MCF 10A (cell line): ENCODE measurements around the gene CAMTA1. TPM values are rescaled to one million over a fixed set of nuclear protein-coding genes. Genes with fewer than 3 reads are reported as not detected.

ENCODE experiments used
- BruUV-seq: library from RNA; stranded (reverse); fragments of 400-500 nt; replicated peaks from 2 replicates; lab custom pipeline; 2021; lab: Mats Ljungman, UMichigan
- CTCF ChIA-PET: fragments of 300-600 bp; sonication (Branson Sonifier 250); formaldehyde crosslinking; extraction: SDS; loops from one replicate; lab custom pipeline; 2021; ENCODE audit warnings: antibody characterized with exemption, inconsistent platforms; lab: Yijun Ruan, JAX
- POLR2A ChIA-PET: fragments of 300-600, 350-650 bp; sonication (Branson Sonifier 250); formaldehyde crosslinking; extraction: SDS; loops from one replicate; lab custom pipeline; 2020; ENCODE audit warnings: antibody characterized with exemption, inconsistent platforms; lab: Yijun Ruan, JAX
- DNase-seq: peaks from one replicate; pipeline ENCODE4 v3.0.0-alpha.2; 2018; ENCODE audit not compliant: unreplicated experiment
- H3K27ac Mint-ChIP-seq: one replicate; pipeline ENCODE4 v1.8.0; 2022; ENCODE audit warnings: mild to moderate bottlenecking, low read depth, mixed read lengths; ENCODE audit not compliant: unreplicated experiment
- H3K27me3 Mint-ChIP-seq: one replicate; pipeline ENCODE4 v1.8.0; 2022; ENCODE audit warnings: mixed read lengths; ENCODE audit not compliant: insufficient read depth, unreplicated experiment
- H3K36me3 Mint-ChIP-seq: one replicate; pipeline ENCODE4 v1.8.0; 2022; ENCODE audit warnings: mild to moderate bottlenecking, moderate library complexity, mixed read lengths; ENCODE audit not compliant: insufficient read depth, unreplicated experiment
- H3K4me1 Mint-ChIP-seq: one replicate; pipeline ENCODE4 v1.8.0; 2022; ENCODE audit warnings: mixed read lengths; ENCODE audit not compliant: insufficient read depth, unreplicated experiment
- H3K4me3 Mint-ChIP-seq: one replicate; pipeline ENCODE4 v1.8.0; 2022; ENCODE audit warnings: mild to moderate bottlenecking, moderate library complexity, mixed read lengths; ENCODE audit not compliant: unreplicated experiment
- H3K9me3 Mint-ChIP-seq: one replicate; pipeline ENCODE4 v1.8.0; 2022; ENCODE audit warnings: mixed read lengths; ENCODE audit not compliant: unreplicated experiment
- intact Hi-C: fragments of 100-400 bp; cut with micrococcal nuclease; formaldehyde crosslinking; loops from 2 replicates; pipeline ENCODE4 v1.14.1; 2022
- total RNA-seq: library from RNA; stranded (reverse); gene quantifications from 2 replicates; pipeline ENCODE4 v1.2.3, GENCODE V29; 2022
- TF ChIP-seq, protein P1 (sequence below): fragments of 200-600 bp; IDR thresholded peaks from one replicate; pipeline ENCODE4 v1.8.0; 2022; ENCODE audit warnings: antibody characterized with exemption, mild to moderate bottlenecking; ENCODE audit not compliant: unreplicated experiment

Gene CAMTA1
- total RNA-seq, 1 experiment from 2014 or later, result 74.1 TPM

- TF ChIP-seq, protein P1, sequence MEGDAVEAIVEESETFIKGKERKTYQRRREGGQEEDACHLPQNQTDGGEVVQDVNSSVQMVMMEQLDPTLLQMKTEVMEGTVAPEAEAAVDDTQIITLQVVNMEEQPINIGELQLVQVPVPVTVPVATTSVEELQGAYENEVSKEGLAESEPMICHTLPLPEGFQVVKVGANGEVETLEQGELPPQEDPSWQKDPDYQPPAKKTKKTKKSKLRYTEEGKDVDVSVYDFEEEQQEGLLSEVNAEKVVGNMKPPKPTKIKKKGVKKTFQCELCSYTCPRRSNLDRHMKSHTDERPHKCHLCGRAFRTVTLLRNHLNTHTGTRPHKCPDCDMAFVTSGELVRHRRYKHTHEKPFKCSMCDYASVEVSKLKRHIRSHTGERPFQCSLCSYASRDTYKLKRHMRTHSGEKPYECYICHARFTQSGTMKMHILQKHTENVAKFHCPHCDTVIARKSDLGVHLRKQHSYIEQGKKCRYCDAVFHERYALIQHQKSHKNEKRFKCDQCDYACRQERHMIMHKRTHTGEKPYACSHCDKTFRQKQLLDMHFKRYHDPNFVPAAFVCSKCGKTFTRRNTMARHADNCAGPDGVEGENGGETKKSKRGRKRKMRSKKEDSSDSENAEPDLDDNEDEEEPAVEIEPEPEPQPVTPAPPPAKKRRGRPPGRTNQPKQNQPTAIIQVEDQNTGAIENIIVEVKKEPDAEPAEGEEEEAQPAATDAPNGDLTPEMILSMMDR, result no peak
- no TSS peak for BruUV-seq
- DNase-seq, result no peak
- peaks cover 7% of the 10 kb centered on the region for H3K4me1 Mint-ChIP-seq
- no peaks in the 10 kb centered on the region for H3K27me3 Mint-ChIP-seq
- H3K27ac Mint-ChIP-seq, result no peak overlapping the region
- no peak overlapping the region for H3K4me3 Mint-ChIP-seq
- CTCF ChIA-PET, result interaction anchor here (0.7 to 2.0 kb wide), 3 partner anchors 12 to 494 kb away, joined by 3 to 8 read pairs (median 3); no protein-coding TSS in a partner anchor
- intact Hi-C loops, result no loop called here
- no peaks in the 10 kb centered on the region for H3K36me3 Mint-ChIP-seq
- H3K9me3 Mint-ChIP-seq, result no peaks in the 10 kb centered on the region
- POLR2A ChIA-PET, result interaction anchor here (0.7 to 1.4 kb wide), 4 partner anchors 9 to 738 kb away, joined by 3 to 4 read pairs (median 3); no protein-coding TSS in a partner anchor
Measured at GRCh38 chr1:7528386-7529198, 743.3 kb downstream of the CAMTA1 start.

DNA sequence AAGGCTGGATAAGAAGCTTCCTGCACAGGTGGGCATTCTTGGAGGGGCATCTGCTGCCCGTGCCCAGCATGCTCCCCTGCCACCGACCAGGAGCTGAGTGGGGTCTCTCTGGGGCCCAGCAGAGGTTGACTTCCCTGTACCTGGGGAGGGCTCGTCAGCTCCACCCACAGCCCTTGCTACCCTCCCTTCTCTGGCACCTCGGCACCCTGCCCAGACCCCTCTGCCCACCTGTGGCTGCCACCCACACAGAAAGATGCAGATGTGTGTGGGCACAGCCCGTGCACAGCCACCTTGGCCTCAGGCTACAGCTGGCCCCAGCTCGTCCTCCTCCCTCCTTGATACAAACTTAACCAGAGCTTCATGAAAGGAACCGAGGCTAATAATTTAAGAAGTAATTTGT lies 744.7 kb downstream of the CAMTA1 start:
- no peak for DNase-seq
- peaks cover 7% of the 10 kb centered on the region for H3K4me1 Mint-ChIP-seq
- POLR2A ChIA-PET, result no interaction called here
- intact Hi-C loops, result no loop called here
- no TSS peak for BruUV-seq
- no peaks in the 10 kb centered on the region for H3K9me3 Mint-ChIP-seq
- TF ChIP-seq, protein P1, result no peak
- H3K4me3 Mint-ChIP-seq, result no peak overlapping the region
- no peak overlapping the region for H3K27ac Mint-ChIP-seq
- CTCF ChIA-PET, result interaction anchor here (1.0 to 1.2 kb wide), 2 partner anchors 13 to 44 kb away, joined by 3 read pairs; no protein-coding TSS in a partner anchor
- no peaks in the 10 kb centered on the region for H3K36me3 Mint-ChIP-seq
- H3K27me3 Mint-ChIP-seq, result no peaks in the 10 kb centered on the region

GRCh38 chr1:7531562-7532340 lies 746.5 kb downstream of the CAMTA1 start:
- Mint-ChIP-seq H3K36me3 (no peaks in the 10 kb centered on the region), H3K27me3 (no peaks in the 10 kb centered on the region)

More at GRCh38 chr1:7531562-7532340, 746.5 kb downstream of the CAMTA1 start:
- Mint-ChIP-seq H3K27ac (no peak overlapping the region), H3K4me1 (no peaks in the 10 kb centered on the region), H3K9me3 (no peaks in the 10 kb centered on the region), H3K4me3 (no peak overlapping the region)
- no TSS peak for BruUV-seq
- ChIA-PET CTCF (no interaction called here), POLR2A (no interaction called here)
- intact Hi-C loops, result no loop called here
- DNase-seq, result no peak
- TF ChIP-seq, protein P1, result no peak
